T-helper 2 cell treated with Interferon-gamma antibody and Interleukin-4, amounts not matched to agents 100 ng/mL and 5 ng/mL, for 36 hours (primary cell): ENCODE data around the gene REV3L. TPM values are rescaled to one million over a fixed set of nuclear protein-coding genes. Genes with fewer than 3 reads are reported as not detected.
"Not testable (repeated sequence)": the region's sequence is repeated elsewhere in the genome, so short reads cannot be mapped to it uniquely, and the experiment has no call there.

Experiments
- intact Hi-C: fragments of 100-400 bp; cut with micrococcal nuclease; formaldehyde crosslinking; loops from one replicate; pipeline ENCODE4 v1.15.1; 2023
- total RNA-seq: library from RNA; stranded (reverse); gene quantifications from 2 replicates; pipeline ENCODE4 v1.2.3, GENCODE V29; 2022

The REV3L gene
- total RNA-seq, 1 donor from 2014 or later = 23.5 TPM

GRCh38 chr6:111499269-111499793 lies 16.3 kb upstream of the REV3L start:
- intact Hi-C loops = no loop called here

GRCh38 chr6:111494951-111495635 lies 12.1 kb upstream of the REV3L start:
- intact Hi-C loops = no loop called here

DNA sequence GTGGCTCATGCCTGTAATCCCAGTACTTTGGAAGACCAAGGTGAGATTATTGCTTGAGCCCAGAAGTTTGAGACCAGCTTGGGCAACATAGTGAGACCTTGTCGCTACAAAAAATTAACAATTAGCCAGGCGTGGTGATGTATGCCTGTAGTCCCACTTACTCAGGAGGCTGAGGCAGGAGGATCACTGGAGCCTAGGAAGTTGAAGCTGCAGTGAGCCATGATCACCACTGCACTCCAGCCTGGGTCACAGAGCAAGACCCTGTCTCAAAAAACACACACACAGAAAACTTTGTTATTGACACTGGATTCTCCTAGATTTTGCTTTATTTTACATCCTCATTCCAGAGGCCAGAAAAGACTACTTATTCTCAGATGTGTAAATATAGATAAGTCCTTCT lies 9.5 kb upstream of the REV3L start:
- intact Hi-C loops = no loop called here

DNA sequence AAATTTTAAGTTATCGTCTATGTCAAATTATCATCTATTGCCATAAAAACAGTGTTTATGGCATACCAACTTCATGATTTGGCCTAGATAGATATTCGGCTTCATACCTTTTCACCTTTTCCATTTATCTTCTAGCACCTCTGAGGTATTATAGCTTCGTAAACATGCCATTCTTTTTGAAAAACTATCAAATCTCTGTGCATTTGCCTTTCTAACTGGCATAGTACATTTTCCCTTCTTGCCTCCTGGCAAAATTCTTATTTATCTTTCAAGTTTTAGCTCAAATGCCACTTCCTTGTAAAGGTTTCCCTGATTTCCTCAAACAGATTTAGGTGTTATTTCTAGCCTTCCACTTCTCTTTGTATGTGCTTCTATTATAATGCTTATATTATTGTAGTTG lies 7.0 kb upstream of the REV3L start:
- intact Hi-C loops = no loop called here

- intact Hi-C loops = loop anchor here (1.0 to 10.0 kb wide), 2 partner anchors 46 to 357 kb away; no protein-coding TSS in a partner anchor
Measured at GRCh38 chr6:111487661-111488060, 4.6 kb upstream of the REV3L start.

GRCh38 chr6:111486921-111487320 lies 3.9 kb upstream of the REV3L start:
- intact Hi-C loops = loop anchor here (1.0 to 10.0 kb wide), 2 partner anchors 46 to 358 kb away; no protein-coding TSS in a partner anchor

GRCh38 chr6:111486475-111486874 lies 3.5 kb upstream of the REV3L start:
- intact Hi-C loops = loop anchor here (10.0 kb wide), 1 partner anchor 358 kb away; no protein-coding TSS in a partner anchor

GRCh38 chr6:111485342-111485741 lies 2.3 kb upstream of the REV3L start:
- intact Hi-C loops = loop anchor here (10.0 kb wide), 1 partner anchor 359 kb away; no protein-coding TSS in a partner anchor

- intact Hi-C loops = loop anchor here (1.0 to 10.0 kb wide), 5 partner anchors 117 to 559 kb away; partner anchors contain the start of gene SLC16A10
Measured at GRCh38 chr6:111484633-111484930, 1.6 kb upstream of the REV3L start.

DNA sequence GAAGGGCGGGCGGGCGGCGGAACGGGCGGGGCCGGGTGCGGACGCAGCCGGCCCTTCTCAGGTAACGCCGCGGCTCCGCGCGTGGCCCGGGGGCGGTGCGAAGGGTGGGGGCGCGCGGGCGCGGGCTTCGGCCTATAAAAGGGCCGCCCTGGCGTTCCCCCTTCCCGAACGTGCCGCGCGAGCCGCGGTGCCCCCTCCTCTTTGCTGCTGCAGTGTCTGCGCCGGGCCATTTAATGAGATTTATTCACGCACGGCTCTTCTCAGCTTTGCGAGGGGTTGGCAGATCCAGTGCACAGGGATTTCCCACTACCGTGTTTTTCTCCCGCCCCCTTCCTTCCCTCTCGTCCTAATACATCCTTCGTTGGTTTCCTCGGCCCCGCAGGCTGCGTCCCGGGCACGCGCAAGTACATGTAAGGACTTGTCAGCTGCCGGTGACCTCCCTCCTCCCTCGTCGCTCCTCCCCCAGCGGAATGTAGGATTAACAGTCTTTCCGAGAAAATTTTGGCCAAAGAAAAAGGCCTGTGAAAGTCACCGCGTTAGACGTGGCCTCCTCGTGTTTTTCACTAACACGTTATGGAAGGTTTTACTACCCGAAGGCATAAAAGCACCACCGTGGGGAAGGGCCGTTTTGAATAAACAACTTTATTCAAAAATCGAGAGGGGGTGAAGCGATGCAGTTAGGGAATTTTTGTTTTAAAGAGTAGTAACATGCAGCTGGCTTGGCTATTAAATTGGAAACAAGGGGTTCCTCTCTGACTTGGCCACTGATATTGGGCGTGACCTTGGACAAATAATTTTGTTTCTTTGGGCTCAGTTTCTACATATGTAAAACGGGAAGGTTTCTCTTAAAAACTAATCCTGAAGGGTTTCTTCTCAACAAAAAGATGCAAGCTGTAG lies 966 bp upstream of the REV3L start:
- intact Hi-C loops = loop anchor here (1.0 to 10.0 kb wide), 13 partner anchors 83 to 669 kb away; partner anchors contain the start of genes AMD1, CDK19, FAM229B and FYN

DNA sequence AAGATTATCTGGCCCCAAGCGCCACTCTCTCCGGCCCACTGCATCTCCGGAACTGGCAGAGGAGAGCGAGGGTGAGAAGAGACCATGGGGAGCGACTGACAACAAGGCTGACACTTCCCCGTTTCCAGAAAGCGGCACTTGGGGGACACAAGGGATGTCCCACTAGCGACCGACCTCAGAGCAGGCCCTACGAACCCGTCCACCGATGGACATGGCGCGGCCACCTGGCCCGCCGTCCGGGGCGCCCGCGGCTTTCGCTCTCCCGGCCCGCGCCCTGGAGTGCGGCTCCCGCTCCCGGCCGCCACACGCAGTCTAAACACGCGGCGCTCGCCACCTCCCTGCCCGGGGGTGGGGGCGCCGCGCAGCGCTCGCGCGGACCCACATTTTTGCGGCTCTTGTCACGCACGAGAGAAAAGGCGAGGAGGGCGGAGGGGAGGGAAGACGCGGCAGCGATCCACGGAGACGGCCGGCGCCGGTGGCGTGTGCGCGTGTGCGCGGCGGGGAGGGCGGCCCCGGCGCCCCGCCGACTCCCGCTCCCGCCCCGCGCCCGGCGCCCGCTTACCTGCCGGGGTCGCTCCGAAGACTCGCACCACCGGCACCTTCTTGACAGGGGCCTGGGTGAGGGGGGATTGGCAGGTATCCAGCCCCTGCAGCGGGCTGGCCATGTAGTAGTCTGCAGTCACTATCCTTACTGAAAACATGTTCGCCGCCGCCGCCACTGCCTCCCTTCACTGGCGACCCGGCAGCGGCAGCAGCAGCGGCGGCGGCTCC lies 645 bp downstream of the REV3L start:
- intact Hi-C loops = loop anchor here (2.0 to 10.0 kb wide), 5 partner anchors 84 to 395 kb away; partner anchors contain the start of gene SLC16A10

DNA sequence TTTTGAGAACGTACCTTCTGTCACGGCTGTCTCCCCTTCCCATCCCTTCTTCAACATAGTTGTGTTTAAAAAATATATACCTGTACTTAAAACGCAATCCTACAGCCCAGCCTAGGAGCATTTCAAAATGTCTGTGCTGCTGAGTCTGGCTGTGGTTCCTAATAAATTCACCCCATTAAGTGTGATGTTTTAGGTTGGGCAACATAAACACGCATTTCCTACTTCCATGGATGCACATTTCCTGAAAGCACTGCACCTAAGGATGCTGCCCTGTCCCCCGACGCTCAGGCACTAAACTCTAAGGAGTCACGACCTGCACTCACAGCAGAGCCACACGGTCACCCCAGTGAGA lies 1.2 kb downstream of the REV3L start:
- intact Hi-C loops = loop anchor here (1.0 to 10.0 kb wide), 6 partner anchors 10 to 395 kb away; partner anchors contain the start of gene SLC16A10

DNA sequence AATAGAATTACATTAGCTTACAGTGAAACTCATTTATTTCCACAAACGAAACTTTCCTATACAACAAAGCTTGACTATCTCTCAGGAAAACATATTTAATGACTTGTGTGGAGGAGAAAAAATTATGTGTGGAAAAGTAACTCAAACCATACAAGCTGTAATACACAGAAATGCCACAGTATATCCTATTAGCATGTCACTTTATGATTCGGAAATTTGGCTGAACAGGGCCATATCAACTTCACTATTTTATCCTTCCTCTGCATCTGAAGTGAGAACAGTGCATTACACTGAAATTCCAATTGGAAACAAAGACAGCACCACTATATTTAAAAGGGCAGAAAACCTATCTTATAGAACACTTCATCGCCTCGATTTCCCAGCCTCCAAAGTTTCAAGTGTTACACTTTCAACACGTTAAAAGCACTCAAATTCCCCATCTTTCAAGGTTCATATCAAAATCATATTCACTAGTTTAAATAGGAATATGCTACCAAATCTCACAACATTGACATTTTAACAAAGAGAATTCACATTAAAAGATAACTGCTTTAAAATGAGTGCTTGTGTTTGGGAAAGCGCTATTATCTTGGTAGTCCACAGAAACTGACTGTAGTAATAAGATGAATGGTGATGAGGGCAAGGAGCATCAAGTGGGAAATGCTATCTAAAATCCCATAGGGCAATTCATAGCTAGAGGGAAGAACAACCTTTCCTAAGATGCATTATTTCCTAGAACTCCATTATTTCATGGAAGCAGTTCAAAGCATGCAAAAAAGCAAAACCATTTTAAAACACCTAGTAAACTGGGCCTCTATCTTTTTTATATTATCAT lies 1.8 kb downstream of the REV3L start:
- intact Hi-C loops = loop anchor here (1.0 to 10.0 kb wide), 5 partner anchors 9 to 394 kb away; partner anchors contain the start of gene SLC16A10

DNA sequence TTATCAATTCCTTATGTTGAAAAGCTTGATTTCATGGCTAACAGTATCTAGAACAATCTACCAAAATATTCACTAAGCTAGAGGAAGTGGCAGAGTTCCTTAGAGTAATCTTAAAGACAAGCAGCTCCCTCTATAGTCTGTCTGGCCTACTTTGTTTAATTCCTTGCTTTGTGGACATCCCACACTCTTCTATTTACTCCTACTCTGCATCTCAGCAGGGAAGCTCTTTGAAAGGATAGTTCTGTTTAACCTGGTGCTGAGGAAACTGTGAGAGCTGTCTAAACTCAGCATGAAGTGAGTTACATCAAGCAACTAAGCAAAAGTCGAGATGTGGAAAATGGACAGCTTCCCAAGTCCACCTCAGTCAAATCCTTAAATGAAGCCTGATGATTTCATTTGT lies 4.3 kb downstream of the REV3L start:
- intact Hi-C loops = loop anchor here (1.0 to 2.0 kb wide), 2 partner anchors 16 to 219 kb away; a partner anchor contains a TSS

GRCh38 chr6:111478064-111478476 lies 4.9 kb downstream of the REV3L start:
- intact Hi-C loops = loop anchor here (1.0 to 2.0 kb wide), 2 partner anchors 15 to 219 kb away; a partner anchor contains a TSS

- intact Hi-C loops = no loop called here
Measured at GRCh38 chr6:111477481-111477938, 5.5 kb downstream of the REV3L start.

DNA sequence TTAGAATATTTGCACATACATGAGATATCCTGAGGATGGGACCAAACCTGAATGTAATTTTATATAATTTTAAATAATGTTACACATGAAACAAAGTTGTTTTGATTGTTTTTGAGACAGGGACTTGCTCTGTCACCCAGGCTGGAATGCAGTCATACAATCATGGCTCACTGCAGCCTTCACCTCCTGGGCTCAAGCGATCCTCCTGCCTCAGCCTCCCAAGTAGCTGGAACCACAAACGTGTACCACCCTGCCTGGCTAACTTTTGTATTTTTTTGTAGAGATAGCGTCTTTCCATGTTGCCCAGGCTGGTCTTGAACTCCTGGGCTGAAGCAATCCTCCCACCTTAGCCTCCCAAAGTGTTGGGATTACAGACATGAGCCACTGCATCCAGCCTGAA lies 7.0 kb downstream of the REV3L start:
- intact Hi-C loops = not testable (repeated sequence)

GRCh38 chr6:111474771-111475170 lies 8.2 kb downstream of the REV3L start:
- intact Hi-C loops = no loop called here

- intact Hi-C loops = no loop called here
Measured at GRCh38 chr6:111474106-111474505, 8.9 kb downstream of the REV3L start.
